ENCODE results near the gene TCEAL8.

GRCh38 chrX:103254921-103255493 lies at the start of gene TCEAL8:
- no peak for TF ChIP-seq CTCF (IDR thresholded peaks at IDR 0.05; ENCODE audit: poor library complexity)
- TF ChIP-seq EZH2 (IDR thresholded peaks at IDR 0.05; ENCODE audit: borderline replicate concordance): no peak
- TF ChIP-seq EZH2phosphoT487 (IDR thresholded peaks at IDR 0.05; ENCODE audit: low read depth, severe bottlenecking, unreplicated experiment): no peak

Measured in hepatocyte (in vitro differentiated cells).